ENCODE measurements around the gene PMIS2.

GRCh38 chr19:35542209-35542608 lies 43.8 kb upstream of the PMIS2 start:
- TF ChIP-seq CTCF (IDR thresholded peaks at IDR 0.05), result no peak
- no peak for TF ChIP-seq POLR2A (IDR thresholded peaks at IDR 0.05)
